HG02943 (cell line): Measurements from ENCODE around the gene OXCT1.
A peak's percentile ranks its signal among the peaks of the same experiment; 100 is the strongest.
"Not testable (repeated sequence)": the region's sequence is repeated elsewhere in the genome, so short reads cannot be mapped to it uniquely, and the experiment has no call there.

Source experiments
- ATAC-seq: cut with Tn5 transposase; IDR thresholded peaks from one replicate; pipeline ENCODE4 v1.9.1; 2021; ENCODE audit warnings: mild to moderate bottlenecking, low read depth, moderate library complexity; ENCODE audit not compliant: unreplicated experiment

The OXCT1 gene

GRCh38 chr5:41736641-41737040 is 133.6 kb downstream of the OXCT1 start:
- no peak for ATAC-seq

- ATAC-seq: peak; percentile 55
Observed at GRCh38 chr5:41735213-41735612, 135.0 kb downstream of the OXCT1 start.

GRCh38 chr5:41729381-41729780 is 140.8 kb downstream of the OXCT1 start:
- ATAC-seq: not testable (repeated sequence)

- no peak for ATAC-seq
Observed at GRCh38 chr5:41728281-41728680, 141.9 kb downstream of the OXCT1 start.

GRCh38 chr5:41722359-41722950 is 147.8 kb downstream of the OXCT1 start:
- no peak for ATAC-seq

- no peak for ATAC-seq
Observed at GRCh38 chr5:41721516-41721915, 148.7 kb downstream of the OXCT1 start.

- ATAC-seq: no peak
Observed at GRCh38 chr5:41716382-41716781, 153.8 kb downstream of the OXCT1 start.

GRCh38 chr5:41714446-41714845 is 155.8 kb downstream of the OXCT1 start:
- not testable (repeated sequence) for ATAC-seq

- ATAC-seq: peak; percentile 30
Observed at GRCh38 chr5:41708604-41708940, 161.7 kb downstream of the OXCT1 start.

GRCh38 chr5:41707853-41708603 is 162.2 kb downstream of the OXCT1 start:
- ATAC-seq: peak; percentile 77

- ATAC-seq: peak; percentile 80
Observed at GRCh38 chr5:41695920-41696582, 174.2 kb downstream of the OXCT1 start.

GRCh38 chr5:41686767-41687166 is 183.5 kb downstream of the OXCT1 start:
- ATAC-seq: no peak

- no peak for ATAC-seq
Observed at GRCh38 chr5:41686191-41686590, 184.0 kb downstream of the OXCT1 start.

GRCh38 chr5:41683181-41683580 is 187.0 kb downstream of the OXCT1 start:
- ATAC-seq: no peak

- no peak for ATAC-seq
Observed at GRCh38 chr5:41682641-41683040, 187.6 kb downstream of the OXCT1 start.

- ATAC-seq: no peak
Observed at GRCh38 chr5:41681840-41682239, 188.4 kb downstream of the OXCT1 start.
